Erythroblast (primary cell): ENCODE results near the gene LAMB3.

Experiments used
- GATA1 ChIP-seq: IDR thresholded peaks from 2 replicates; pipeline ENCODE4 v1.6.1; 2011; ENCODE audit warnings: low read depth, mild to moderate bottlenecking, control low read depth, low read length, moderate library complexity
- POLR2A ChIP-seq: IDR thresholded peaks from 2 replicates; pipeline ENCODE4 v1.6.1; 2011; ENCODE audit warnings: mild to moderate bottlenecking, low read length

DNA sequence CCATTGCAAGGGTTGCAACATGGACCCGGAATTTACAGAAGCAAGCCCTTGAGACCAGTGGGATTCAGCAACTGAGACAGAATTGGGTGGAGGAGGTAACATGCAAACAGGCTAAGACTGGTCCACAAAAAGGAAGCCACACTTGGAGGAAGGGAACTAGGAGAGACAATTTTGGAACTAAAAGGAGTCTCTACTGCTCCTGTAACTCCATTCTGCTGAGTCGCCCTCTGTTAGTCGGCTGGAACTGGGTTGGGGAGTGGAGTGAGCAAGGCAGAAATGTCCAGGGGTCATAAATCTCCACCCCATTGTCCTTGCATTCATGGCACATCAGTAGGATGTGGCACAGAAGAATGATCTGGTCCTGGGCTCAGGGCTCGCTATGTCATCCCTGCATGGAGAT, 5.1 kb downstream of the LAMB3 start:
- TF ChIP-seq POLR2A (no peak), GATA1 (no peak)
